Stimulated activated CD8-positive, alpha-beta memory T cell treated with anti-CD3 and anti-CD28 coated beads, Interleukin-4, amount 100 ng/mL, for 48 hours (primary cell): ENCODE results near the gene MACIR.

ENCODE experiments used
- DNase-seq: peaks from one replicate; pipeline ENCODE4 v3.0.0-alpha.2; 2020

MACIR gene

DNA sequence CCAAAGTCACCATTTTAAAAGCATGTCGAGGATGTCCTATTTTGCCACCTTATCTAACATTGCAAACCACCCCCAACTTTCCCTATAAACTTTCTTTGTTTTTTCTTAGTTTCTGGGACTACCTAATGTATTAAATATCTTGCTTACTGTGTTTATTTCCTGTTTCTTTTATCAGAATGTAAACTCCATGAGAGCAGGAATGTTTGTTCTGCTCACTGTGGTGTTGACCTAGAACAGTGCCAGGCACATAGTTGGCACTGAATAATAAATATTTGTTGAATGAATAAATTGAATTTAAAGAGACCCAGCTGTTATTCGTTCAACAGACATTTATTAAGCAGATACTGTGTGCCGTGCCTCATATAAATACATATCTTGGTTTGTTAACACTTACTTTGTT lies 35.2 kb downstream of the MACIR start:
- no peak for DNase-seq

DNA sequence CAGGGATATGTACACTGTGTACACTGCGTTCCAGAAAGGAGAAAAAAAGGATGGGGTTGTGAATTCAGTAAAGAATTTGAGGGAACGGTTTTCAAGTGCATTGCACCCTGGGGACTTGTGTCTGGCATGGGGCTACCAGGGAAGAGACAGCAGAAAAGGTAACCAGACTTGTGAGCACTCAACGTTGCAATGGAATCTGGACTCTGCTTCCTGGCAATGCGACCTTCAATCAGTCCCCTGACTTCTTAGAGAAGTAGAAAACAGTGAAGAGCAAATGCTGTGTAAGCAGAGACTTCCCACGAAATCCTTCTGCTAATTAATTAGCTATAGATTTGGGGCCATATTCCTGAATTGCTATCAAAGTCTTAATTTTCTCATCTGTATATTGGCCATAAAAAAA lies 36.3 kb downstream of the MACIR start:
- DNase-seq: no peak

DNA sequence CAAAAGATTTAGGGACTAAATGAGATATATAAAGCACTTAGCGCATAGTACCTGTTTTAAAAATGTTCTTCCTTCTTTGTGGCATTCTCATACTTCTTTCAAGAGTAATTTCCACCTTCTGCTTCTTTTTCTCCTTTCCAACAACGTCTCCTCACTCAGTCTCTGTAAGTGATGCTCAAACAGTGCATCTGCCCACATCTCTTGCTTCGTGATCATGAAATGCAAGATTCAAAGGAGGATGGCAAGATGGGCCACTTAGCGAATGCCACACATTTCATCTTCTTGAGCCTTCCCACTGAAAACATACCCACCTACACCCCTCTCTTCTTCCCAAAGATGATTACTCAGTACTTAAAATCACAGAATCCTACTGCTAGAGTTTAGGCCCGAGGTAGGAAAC lies 36.9 kb downstream of the MACIR start:
- DNase-seq: no peak

DNA sequence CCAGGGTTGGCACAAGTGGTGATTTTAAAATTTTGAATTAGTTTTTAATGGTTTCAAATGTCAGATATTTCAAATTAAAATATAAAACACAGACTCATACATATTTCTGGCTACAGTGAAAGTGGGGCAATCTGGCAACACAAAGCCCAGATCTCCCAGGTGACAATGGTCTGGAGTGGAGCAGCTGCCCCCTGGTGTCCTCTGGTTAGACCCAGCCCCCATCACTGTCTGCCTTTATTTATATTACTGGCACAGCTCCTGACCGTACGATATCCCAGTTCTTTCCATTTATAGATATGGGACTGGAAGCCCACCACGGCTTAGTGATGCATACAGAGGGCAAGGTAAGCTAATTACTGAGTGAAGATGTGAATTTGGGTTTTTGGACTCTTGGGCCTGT lies 37.3 kb downstream of the MACIR start:
- DNase-seq: no peak

DNA sequence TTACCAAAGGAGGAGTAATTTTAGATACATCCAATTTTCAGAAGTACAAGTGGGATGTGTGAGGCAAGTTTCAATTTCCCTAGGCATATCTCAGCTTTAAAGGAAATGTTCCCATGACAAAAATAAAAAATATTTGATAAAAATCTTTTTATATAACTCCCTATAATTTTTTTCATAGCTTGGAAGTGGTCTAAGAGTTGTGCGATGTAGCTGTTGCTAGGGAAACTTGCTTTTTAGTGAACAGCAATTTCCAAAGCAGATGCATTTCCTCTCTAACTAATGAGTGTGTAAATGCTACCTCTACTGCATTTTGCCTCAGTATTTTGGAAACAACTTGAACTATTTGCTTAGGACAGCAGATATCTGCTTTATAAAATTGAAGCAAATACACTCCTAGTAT lies 39.6 kb downstream of the MACIR start:
- no peak for DNase-seq

- DNase-seq: no peak
These were observed 40.1 kb downstream of the MACIR start for GRCh38 chr5:103298607-103299188.

DNA sequence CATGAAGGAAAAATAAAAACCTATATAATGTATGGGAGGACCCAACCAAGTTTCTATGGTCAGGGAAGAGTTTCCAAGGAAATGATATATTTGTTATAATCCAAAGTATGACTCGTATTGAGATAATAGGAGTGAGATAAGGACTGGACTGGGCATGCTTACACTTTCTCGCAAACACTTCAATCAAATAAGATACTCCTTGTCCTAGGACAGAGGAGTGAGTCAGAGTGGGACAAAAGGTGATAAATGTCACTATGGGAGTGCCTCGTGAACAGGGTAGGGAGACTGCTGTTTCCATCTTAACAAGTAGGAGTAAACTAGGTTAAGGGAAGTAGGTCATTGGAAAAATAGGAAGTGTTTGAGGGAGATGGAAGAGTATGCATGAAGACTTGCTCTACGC lies 47.2 kb downstream of the MACIR start:
- no peak for DNase-seq

DNA sequence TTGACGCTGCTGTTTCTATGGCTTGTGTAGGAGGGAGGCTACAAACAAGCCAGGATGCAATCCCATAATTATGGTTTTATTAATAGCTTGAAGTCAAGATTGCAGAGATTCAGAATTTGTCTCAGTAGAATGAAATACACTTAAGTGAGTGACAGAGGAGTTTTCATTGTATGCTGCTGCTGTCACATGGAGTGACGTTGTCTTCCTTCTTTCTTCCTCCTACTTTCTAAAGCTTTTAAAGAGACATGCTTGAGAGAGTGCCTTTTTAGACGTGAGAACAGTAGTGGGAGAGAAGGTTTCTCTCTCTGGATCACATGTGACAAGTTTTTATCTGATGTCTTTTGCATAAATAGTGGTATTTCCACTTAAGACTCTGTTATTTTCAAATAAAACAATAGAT lies 48.9 kb downstream of the MACIR start:
- no peak for DNase-seq

GRCh38 chr5:103308774-103309173 lies 50.2 kb downstream of the MACIR start:
- no peak for DNase-seq

GRCh38 chr5:103313056-103313455 lies 54.5 kb downstream of the MACIR start:
- no peak for DNase-seq

- DNase-seq: no peak
These were observed 56.9 kb downstream of the MACIR start for GRCh38 chr5:103315455-103315854.

DNA sequence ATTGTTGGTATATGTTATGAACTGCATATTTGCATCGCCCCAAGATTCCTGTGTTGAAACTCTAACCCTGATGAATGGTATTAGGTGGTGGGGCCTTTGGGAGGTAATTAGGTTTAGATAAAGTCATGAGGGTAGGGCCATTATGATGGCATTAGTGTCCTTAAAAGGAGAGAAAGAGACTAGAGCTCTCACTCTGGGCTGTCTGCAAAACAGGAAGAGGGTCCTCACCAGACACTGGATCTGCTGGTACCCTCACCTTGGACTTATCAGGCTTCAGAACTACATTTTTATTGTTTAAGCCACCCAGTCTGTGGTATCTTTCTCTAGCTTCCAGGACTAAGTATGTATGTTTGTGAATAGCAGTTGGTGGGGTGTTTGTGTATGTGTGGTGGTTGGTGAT lies 68.9 kb downstream of the MACIR start:
- no peak for DNase-seq

DNA sequence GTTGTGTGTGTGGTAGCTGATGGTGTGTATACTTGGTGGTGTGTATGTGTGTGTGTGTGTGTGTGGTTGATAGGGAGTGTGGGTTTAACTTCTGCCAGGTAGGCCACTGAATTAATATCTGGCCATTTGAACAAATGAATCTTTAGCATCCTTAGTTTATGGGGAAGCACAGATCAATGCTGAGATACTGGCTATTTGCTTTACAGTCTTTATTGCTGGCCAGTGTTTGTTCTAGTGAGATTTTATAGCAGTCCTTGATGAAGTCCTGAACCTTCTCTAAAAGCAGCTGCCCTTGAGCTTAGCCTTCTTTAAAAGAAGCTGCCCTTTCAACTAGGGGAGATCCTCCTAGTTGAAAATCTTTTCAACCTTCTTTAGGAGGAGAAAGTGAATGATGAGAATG lies 69.3 kb downstream of the MACIR start:
- DNase-seq: no peak
